ENCODE measurements around the gene SEMA3G.

SEMA3G gene

GRCh38 chr3:52443791-52444687, 864 bp downstream of the SEMA3G start:
- H3K9ac ChIP-seq (ENCODE audit: insufficient read length, low read depth) = peak overlapping the region; percentile 92
- peaks cover 5% of the 10 kb centered on the region for H3K36me3 ChIP-seq (ENCODE audit: insufficient read depth, insufficient read length, low read length)
- peaks cover 14% of the 10 kb centered on the region for H3K27me3 ChIP-seq (ENCODE audit: insufficient read depth, insufficient read length)
- no peak for DNase-seq (ENCODE audit: low read depth, low spot score)
- no peak for TF ChIP-seq ZNF274 (IDR thresholded peaks at IDR 0.05; ENCODE audit: low read depth, low read length)
- no peak for TF ChIP-seq YY1 (IDR thresholded peaks at IDR 0.05; ENCODE audit: insufficient read depth, insufficient read length)
- TF ChIP-seq SUZ12 (IDR thresholded peaks at IDR 0.05; ENCODE audit: extremely low read depth, insufficient read depth, insufficient read length) = no peak
- no peaks in the 10 kb centered on the region for H3K9me3 ChIP-seq (ENCODE audit: insufficient read depth, low read length)
- H3K4me1 ChIP-seq (ENCODE audit: insufficient read depth, insufficient read length) = peaks cover 20% of the 10 kb centered on the region
- peak overlapping the region; percentile 53 for H3K4me3 ChIP-seq (ENCODE audit: insufficient read length, low read depth)

DNA sequence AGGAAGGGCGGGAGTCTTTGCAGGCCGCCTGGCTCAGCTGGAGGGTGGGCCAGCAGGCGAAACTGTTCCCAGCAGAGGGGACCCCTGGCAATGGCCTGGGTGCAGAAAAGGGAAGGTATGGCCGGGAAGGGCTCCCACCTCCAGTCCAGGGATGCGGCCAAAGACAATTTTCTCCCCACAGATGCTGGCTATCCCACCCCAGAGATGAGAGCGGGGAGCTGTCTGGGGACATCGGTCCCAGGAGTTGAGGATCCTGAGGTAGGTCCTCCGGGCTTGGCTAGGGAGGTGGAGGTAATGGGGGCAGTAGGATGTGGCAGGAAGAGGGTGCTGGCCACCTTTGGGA, 1.7 kb downstream of the SEMA3G start:
- no peak for DNase-seq (ENCODE audit: low read depth, low spot score)
- H3K4me1 ChIP-seq (ENCODE audit: insufficient read depth, insufficient read length) = peaks cover 20% of the 10 kb centered on the region
- H3K36me3 ChIP-seq (ENCODE audit: insufficient read depth, insufficient read length, low read length) = peaks cover 5% of the 10 kb centered on the region
- no peaks in the 10 kb centered on the region for H3K9me3 ChIP-seq (ENCODE audit: insufficient read depth, low read length)
- H3K4me3 ChIP-seq (ENCODE audit: insufficient read length, low read depth) = no peak overlapping the region
- H3K27me3 ChIP-seq (ENCODE audit: insufficient read depth, insufficient read length) = peaks cover 14% of the 10 kb centered on the region
- no peak overlapping the region for H3K9ac ChIP-seq (ENCODE audit: insufficient read length, low read depth)
- TF ChIP-seq SUZ12 (IDR thresholded peaks at IDR 0.05; ENCODE audit: extremely low read depth, insufficient read depth, insufficient read length) (no peak), YY1 (IDR thresholded peaks at IDR 0.05; ENCODE audit: insufficient read depth, insufficient read length) (no peak)

DNA sequence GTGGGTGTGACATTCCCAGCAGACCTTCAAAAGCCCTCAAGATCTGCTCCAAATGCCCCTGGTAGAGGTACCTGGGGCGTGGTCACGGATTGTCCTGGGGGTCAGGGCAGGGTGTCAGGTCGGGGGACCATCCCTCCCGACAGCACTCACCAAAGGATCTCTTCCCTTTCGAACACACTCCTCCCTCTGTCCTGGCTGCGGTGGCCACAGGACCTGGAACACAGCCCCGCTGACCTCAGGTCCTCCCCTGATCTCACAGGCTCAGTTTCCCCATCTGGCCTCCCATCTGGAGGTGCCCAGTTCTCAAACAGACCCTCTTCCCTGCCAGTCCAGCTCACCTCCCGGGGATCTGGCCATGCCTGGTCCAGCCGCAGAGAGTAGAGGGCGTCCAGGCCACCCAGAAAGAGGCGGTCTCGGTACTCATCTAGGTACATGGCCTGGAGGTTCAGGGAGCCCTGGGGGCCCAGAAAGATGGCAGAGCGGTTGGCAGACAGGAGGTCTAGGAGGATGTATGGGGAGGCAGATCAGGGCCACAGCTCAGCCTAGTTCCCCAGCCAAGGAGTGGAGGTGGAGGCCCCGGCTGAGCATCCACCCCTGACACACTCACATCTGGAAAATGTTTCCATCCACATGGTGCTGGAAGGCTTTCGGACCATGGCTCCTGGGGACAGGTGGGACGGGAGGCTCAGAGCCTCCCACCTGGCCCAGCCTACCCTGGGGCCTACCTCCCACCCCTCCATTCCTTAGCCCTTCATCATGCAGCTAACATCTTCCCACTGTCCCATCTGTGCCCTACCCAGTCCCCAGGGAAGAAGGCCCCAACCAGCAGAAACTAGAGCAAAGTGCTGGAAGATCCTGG, 2.3 kb downstream of the SEMA3G start:
- H3K9ac ChIP-seq (ENCODE audit: insufficient read length, low read depth) = no peak overlapping the region
- DNase-seq (ENCODE audit: low read depth, low spot score) = no peak
- TF ChIP-seq ZNF274 (IDR thresholded peaks at IDR 0.05; ENCODE audit: low read depth, low read length) (no peak), YY1 (IDR thresholded peaks at IDR 0.05; ENCODE audit: insufficient read depth, insufficient read length) (no peak), SUZ12 (IDR thresholded peaks at IDR 0.05; ENCODE audit: extremely low read depth, insufficient read depth, insufficient read length) (no peak)
- H3K4me1 ChIP-seq (ENCODE audit: insufficient read depth, insufficient read length) = peaks cover 20% of the 10 kb centered on the region
- H3K9me3 ChIP-seq (ENCODE audit: insufficient read depth, low read length) = no peaks in the 10 kb centered on the region
- H3K36me3 ChIP-seq (ENCODE audit: insufficient read depth, insufficient read length, low read length) = peaks cover 5% of the 10 kb centered on the region
- peaks cover 14% of the 10 kb centered on the region for H3K27me3 ChIP-seq (ENCODE audit: insufficient read depth, insufficient read length)
- no peak overlapping the region for H3K4me3 ChIP-seq (ENCODE audit: insufficient read length, low read depth)

- Histone ChIP-seq H3K9me3 (ENCODE audit: insufficient read depth, low read length) (no peaks in the 10 kb centered on the region), H3K9ac (ENCODE audit: insufficient read length, low read depth) (no peak overlapping the region), H3K36me3 (ENCODE audit: insufficient read depth, insufficient read length, low read length) (peaks cover 5% of the 10 kb centered on the region), H3K27me3 (ENCODE audit: insufficient read depth, insufficient read length) (peaks cover 13% of the 10 kb centered on the region), H3K4me3 (ENCODE audit: insufficient read length, low read depth) (no peak overlapping the region), H3K4me1 (ENCODE audit: insufficient read depth, insufficient read length) (peaks cover 20% of the 10 kb centered on the region)
- TF ChIP-seq ZNF274 (IDR thresholded peaks at IDR 0.05; ENCODE audit: low read depth, low read length) = no peak
- no peak for TF ChIP-seq SUZ12 (IDR thresholded peaks at IDR 0.05; ENCODE audit: extremely low read depth, insufficient read depth, insufficient read length)
- no peak for TF ChIP-seq YY1 (IDR thresholded peaks at IDR 0.05; ENCODE audit: insufficient read depth, insufficient read length)
- no peak for DNase-seq (ENCODE audit: low read depth, low spot score)
These were observed 3.1 kb downstream of the SEMA3G start for GRCh38 chr3:52441772-52442332.

GRCh38 chr3:52441091-52441771, 3.7 kb downstream of the SEMA3G start:
- no peak for TF ChIP-seq YY1 (IDR thresholded peaks at IDR 0.05; ENCODE audit: insufficient read depth, insufficient read length)
- TF ChIP-seq ZNF274 (IDR thresholded peaks at IDR 0.05; ENCODE audit: low read depth, low read length) = no peak
- TF ChIP-seq SUZ12 (IDR thresholded peaks at IDR 0.05; ENCODE audit: extremely low read depth, insufficient read depth, insufficient read length) = no peak
- H3K27me3 ChIP-seq (ENCODE audit: insufficient read depth, insufficient read length) = peaks cover 7% of the 10 kb centered on the region
- peaks cover 14% of the 10 kb centered on the region for H3K4me1 ChIP-seq (ENCODE audit: insufficient read depth, insufficient read length)

GRCh38 chr3:52440671-52441070, 4.2 kb downstream of the SEMA3G start:
- Histone ChIP-seq H3K4me3 (ENCODE audit: insufficient read length, low read depth) (no peak overlapping the region), H3K9me3 (ENCODE audit: insufficient read depth, low read length) (no peaks in the 10 kb centered on the region), H3K9ac (ENCODE audit: insufficient read length, low read depth) (no peak overlapping the region), H3K36me3 (ENCODE audit: insufficient read depth, insufficient read length, low read length) (peaks cover 5% of the 10 kb centered on the region), H3K27me3 (ENCODE audit: insufficient read depth, insufficient read length) (peaks cover 3% of the 10 kb centered on the region), H3K4me1 (ENCODE audit: insufficient read depth, insufficient read length) (peaks cover 12% of the 10 kb centered on the region)
- no peak for TF ChIP-seq YY1 (IDR thresholded peaks at IDR 0.05; ENCODE audit: insufficient read depth, insufficient read length)
- TF ChIP-seq ZNF274 (IDR thresholded peaks at IDR 0.05; ENCODE audit: low read depth, low read length) = no peak
- no peak for TF ChIP-seq SUZ12 (IDR thresholded peaks at IDR 0.05; ENCODE audit: extremely low read depth, insufficient read depth, insufficient read length)
- DNase-seq (ENCODE audit: low read depth, low spot score) = no peak

More at GRCh38 chr3:52441091-52441771, 3.7 kb downstream of the SEMA3G start:
- Histone ChIP-seq H3K36me3 (ENCODE audit: insufficient read depth, insufficient read length, low read length) (peaks cover 5% of the 10 kb centered on the region), H3K9ac (ENCODE audit: insufficient read length, low read depth) (no peak overlapping the region), H3K4me3 (ENCODE audit: insufficient read length, low read depth) (no peak overlapping the region), H3K9me3 (ENCODE audit: insufficient read depth, low read length) (no peaks in the 10 kb centered on the region)
- DNase-seq (ENCODE audit: low read depth, low spot score) = no peak
